SK-N-MC (cell line): Measurements from ENCODE around the gene ABCB4.

Experiments
- EZH2 ChIP-seq: fragments of 200-600 bp; sonication (generic); IDR thresholded peaks from one replicate; pipeline ENCODE4 v1.6.1; 2017; ENCODE audit warnings: antibody characterized with exemption
- FOXP2 ChIP-seq: optimal IDR thresholded peaks from 2 replicates; pipeline ENCODE3; 2011; ENCODE audit warnings: mild to moderate bottlenecking, moderate library complexity; ENCODE audit not compliant: insufficient read depth; ENCODE audit errors: extremely low read length, control extremely low read depth
- POLR2AphosphoS5 ChIP-seq: IDR thresholded peaks from 2 replicates; pipeline ENCODE4 v1.6.1; 2012; ENCODE audit warnings: mild to moderate bottlenecking, low read depth, low read length, borderline replicate concordance

GRCh38 chr7:87505557-87506245, 30.2 kb upstream of the ABCB4 start:
- TF ChIP-seq EZH2, result no peak
- no peak for TF ChIP-seq POLR2AphosphoS5
- no peak for TF ChIP-seq FOXP2
